IPS-20b (cell line): ENCODE measurements around the gene CYP24A1.

Source experiments
- H3K27ac ChIP-seq: one replicate; pipeline ENCODE4 v1.5.1; 2013; ENCODE audit warnings: low read length
- H3K27me3 ChIP-seq: 2 replicates; pipeline ENCODE4 v1.6.1; 2013; ENCODE audit warnings: mild to moderate bottlenecking, low read length, inconsistent platforms; ENCODE audit not compliant: insufficient read depth
- H3K36me3 ChIP-seq: 2 replicates; pipeline ENCODE4 v1.6.1; 2013; ENCODE audit warnings: low read depth, mild to moderate bottlenecking, inconsistent platforms, low read length, moderate library complexity; ENCODE audit not compliant: insufficient read depth
- H3K4me1 ChIP-seq: 2 replicates; pipeline ENCODE4 v1.6.1; 2013; ENCODE audit warnings: mild to moderate bottlenecking, control low read depth, inconsistent platforms, low read length, moderate library complexity; ENCODE audit not compliant: insufficient read depth
- H3K4me3 ChIP-seq: 2 replicates; pipeline ENCODE4 v1.5.1; 2013; ENCODE audit warnings: mild to moderate bottlenecking, low read length, inconsistent platforms
- H3K9ac ChIP-seq: 2 replicates; pipeline ENCODE4 v1.6.1; 2013; ENCODE audit warnings: low read depth, mild to moderate bottlenecking, inconsistent platforms, low read length, moderate library complexity
- H3K9me3 ChIP-seq: 2 replicates; pipeline ENCODE4 v1.6.1; 2013; ENCODE audit warnings: mild to moderate bottlenecking, low read depth, low read length, inconsistent platforms; ENCODE audit not compliant: insufficient read depth

CYP24A1 gene

GRCh38 chr20:54200487-54201267 is 26.9 kb upstream of the CYP24A1 start:
- Histone ChIP-seq H3K27me3 (no peaks in the 10 kb centered on the region), H3K4me1 (no peaks in the 10 kb centered on the region), H3K9ac (no peak overlapping the region), H3K27ac (no peak overlapping the region), H3K36me3 (no peaks in the 10 kb centered on the region), H3K4me3 (no peak overlapping the region), H3K9me3 (no peaks in the 10 kb centered on the region)

GRCh38 chr20:54199721-54200176 is 26.0 kb upstream of the CYP24A1 start:
- no peaks in the 10 kb centered on the region for H3K27me3 ChIP-seq
- no peak overlapping the region for H3K9ac ChIP-seq
- H3K27ac ChIP-seq: no peak overlapping the region
- no peaks in the 10 kb centered on the region for H3K9me3 ChIP-seq
- H3K4me1 ChIP-seq: no peaks in the 10 kb centered on the region
- H3K36me3 ChIP-seq: no peaks in the 10 kb centered on the region
- no peak overlapping the region for H3K4me3 ChIP-seq

GRCh38 chr20:54199283-54199682 is 25.5 kb upstream of the CYP24A1 start:
- Histone ChIP-seq H3K9ac (no peak overlapping the region), H3K27ac (no peak overlapping the region), H3K9me3 (no peaks in the 10 kb centered on the region), H3K4me3 (no peak overlapping the region), H3K27me3 (no peaks in the 10 kb centered on the region), H3K36me3 (no peaks in the 10 kb centered on the region), H3K4me1 (no peaks in the 10 kb centered on the region)

GRCh38 chr20:54197621-54198604 is 24.1 kb upstream of the CYP24A1 start:
- H3K27me3 ChIP-seq: no peaks in the 10 kb centered on the region
- no peak overlapping the region for H3K4me3 ChIP-seq
- H3K4me1 ChIP-seq: no peaks in the 10 kb centered on the region
- no peaks in the 10 kb centered on the region for H3K36me3 ChIP-seq
- H3K9me3 ChIP-seq: no peaks in the 10 kb centered on the region
- no peak overlapping the region for H3K9ac ChIP-seq
- H3K27ac ChIP-seq: no peak overlapping the region

- Histone ChIP-seq H3K9me3 (no peaks in the 10 kb centered on the region), H3K27ac (no peak overlapping the region), H3K4me1 (no peaks in the 10 kb centered on the region), H3K9ac (no peak overlapping the region), H3K36me3 (no peaks in the 10 kb centered on the region), H3K27me3 (no peaks in the 10 kb centered on the region), H3K4me3 (no peak overlapping the region)
Measured at GRCh38 chr20:54195483-54196472, 22.0 kb upstream of the CYP24A1 start.

GRCh38 chr20:54194724-54195438 is 21.1 kb upstream of the CYP24A1 start:
- Histone ChIP-seq H3K4me1 (no peaks in the 10 kb centered on the region), H3K9ac (no peak overlapping the region), H3K4me3 (no peak overlapping the region), H3K27ac (no peak overlapping the region), H3K27me3 (no peaks in the 10 kb centered on the region), H3K9me3 (no peaks in the 10 kb centered on the region), H3K36me3 (no peaks in the 10 kb centered on the region)

GRCh38 chr20:54193817-54194216 is 20.0 kb upstream of the CYP24A1 start:
- no peaks in the 10 kb centered on the region for H3K27me3 ChIP-seq
- H3K27ac ChIP-seq: no peak overlapping the region
- H3K9ac ChIP-seq: no peak overlapping the region
- no peak overlapping the region for H3K4me3 ChIP-seq
- H3K36me3 ChIP-seq: no peaks in the 10 kb centered on the region
- H3K9me3 ChIP-seq: no peaks in the 10 kb centered on the region
- no peaks in the 10 kb centered on the region for H3K4me1 ChIP-seq

GRCh38 chr20:54190217-54190616 is 16.4 kb upstream of the CYP24A1 start:
- H3K9me3 ChIP-seq: no peaks in the 10 kb centered on the region
- no peak overlapping the region for H3K27ac ChIP-seq

GRCh38 chr20:54189630-54190029 is 15.8 kb upstream of the CYP24A1 start:
- Histone ChIP-seq H3K27ac (no peak overlapping the region), H3K9me3 (no peaks in the 10 kb centered on the region), H3K36me3 (no peaks in the 10 kb centered on the region), H3K4me1 (no peaks in the 10 kb centered on the region), H3K27me3 (no peaks in the 10 kb centered on the region), H3K9ac (no peak overlapping the region), H3K4me3 (no peak overlapping the region)

More at GRCh38 chr20:54190217-54190616, 16.4 kb upstream of the CYP24A1 start:
- Histone ChIP-seq H3K9ac (no peak overlapping the region), H3K4me1 (no peaks in the 10 kb centered on the region), H3K27me3 (no peaks in the 10 kb centered on the region), H3K36me3 (no peaks in the 10 kb centered on the region), H3K4me3 (no peak overlapping the region)

- Histone ChIP-seq H3K4me3 (no peak overlapping the region), H3K9me3 (no peaks in the 10 kb centered on the region), H3K9ac (no peak overlapping the region)
Measured at GRCh38 chr20:54188132-54188849, 14.5 kb upstream of the CYP24A1 start.

More at GRCh38 chr20:54188132-54188849, 14.5 kb upstream of the CYP24A1 start:
- no peaks in the 10 kb centered on the region for H3K4me1 ChIP-seq
- H3K36me3 ChIP-seq: no peaks in the 10 kb centered on the region
- no peak overlapping the region for H3K27ac ChIP-seq
- no peaks in the 10 kb centered on the region for H3K27me3 ChIP-seq
